Endothelial cell of umbilical vein (primary cell): ENCODE data around the gene LUZP2. TPM values are rescaled to one million over a fixed set of nuclear protein-coding genes. Genes with fewer than 3 reads are reported as not detected.

Experiments
- BruUV-seq: library from RNA; stranded (reverse); fragments of 400-500 nt; replicated peaks from 2 replicates; lab custom pipeline; 2021; lab: Mats Ljungman, UMichigan
- CTCF ChIA-PET: fragments of 300-600, 350-600 bp; sonication (Branson Sonifier 250); formaldehyde crosslinking; loops from one replicate; lab custom pipeline; 2021; ENCODE audit warnings: antibody characterized with exemption, inconsistent platforms; lab: Charles Lee
- POLR2A ChIA-PET: fragments of 300-600, 350-600 bp; sonication (Branson Sonifier 250); formaldehyde crosslinking; loops from one replicate; lab custom pipeline; 2021; ENCODE audit warnings: antibody characterized with exemption, inconsistent platforms; lab: Charles Lee
- DNase-seq: peaks from one replicate; pipeline ENCODE4 v3.0.0-alpha.2; 2011; ENCODE audit warnings: low read depth, low spot score
- FAIRE-seq: peaks from 2 replicates; lab custom pipeline; 2011; peaks lifted over from hg19 to GRCh38; lab: Jason Lieb, UNC
- H2AFZ ChIP-seq: 2 replicates; pipeline ENCODE4 v1.6.0; 2012; ENCODE audit warnings: low read depth, low read length, control low read depth, inconsistent platforms
- H3K27ac ChIP-seq: 2 replicates; pipeline ENCODE4 v1.5.1; 2011; ENCODE audit warnings: low read depth, mild to moderate bottlenecking, control low read depth, low read length, moderate library complexity; ENCODE audit not compliant: insufficient read depth
- H3K27me3 ChIP-seq, 2 experiments: 2 replicates each; pipeline versions ENCODE4 v1.6.0 to v1.6.1; 2011; ENCODE audit warnings: low read length in 2 of 2, mixed read lengths in 1 of 2; ENCODE audit not compliant: control insufficient read depth in 2 of 2, insufficient read depth in 2 of 2
- H3K36me3 ChIP-seq, 2 experiments: 2 replicates in 1 of 2; 3 replicates in 1 of 2; pipeline ENCODE4 v1.5.1; 2011; ENCODE audit warnings: low read length in 2 of 2, mild to moderate bottlenecking in 1 of 2, moderate library complexity in 1 of 2; ENCODE audit not compliant: control insufficient read depth in 2 of 2, insufficient read depth in 2 of 2; ENCODE audit errors: extremely low read depth in 1 of 2
- H3K4me1 ChIP-seq: 3 replicates; pipeline ENCODE4 v1.5.1; 2011; ENCODE audit warnings: mild to moderate bottlenecking, low read length; ENCODE audit not compliant: control insufficient read depth, insufficient read depth; ENCODE audit errors: extremely low read depth
- H3K4me2 ChIP-seq: 2 replicates; pipeline ENCODE4 v1.6.1; 2011; ENCODE audit warnings: low read length, control low read depth, mixed read lengths; ENCODE audit not compliant: insufficient read depth
- H3K4me3 ChIP-seq, 3 experiments: fragments of 200-600 bp in 1 of 3; sonication (generic), shearing (Covaris generic) in 1 of 3; replicated peaks in 1 of 3; 2 replicates each; pipeline ENCODE4 v1.5.1; 2011 to 2016; ENCODE audit warnings: control low read depth in 3 of 3, low read length in 3 of 3, mild to moderate bottlenecking in 2 of 3, inconsistent platforms in 1 of 3, low read depth in 1 of 3, moderate library complexity in 1 of 3; ENCODE audit not compliant: insufficient read depth in 1 of 3
- H3K79me2 ChIP-seq: 2 replicates; pipeline ENCODE4 v1.6.0; 2012; ENCODE audit warnings: low read length, inconsistent platforms; ENCODE audit not compliant: control insufficient read depth, insufficient read depth
- H3K9ac ChIP-seq: replicated peaks from 2 replicates; pipeline ENCODE3; 2011; ENCODE audit warnings: low read length, control low read depth; ENCODE audit not compliant: insufficient read depth; ENCODE audit errors: extremely low read depth
- H3K9me1 ChIP-seq: replicated peaks from 3 replicates; pipeline ENCODE4 v1.6.0; 2011; ENCODE audit warnings: mild to moderate bottlenecking, low read length; ENCODE audit not compliant: control insufficient read depth, insufficient read depth; ENCODE audit errors: extremely low read depth
- H3K9me3 ChIP-seq: replicated peaks from 2 replicates; pipeline ENCODE4 v1.5.1; 2012; ENCODE audit warnings: low read length, inconsistent platforms; ENCODE audit not compliant: control insufficient read depth, insufficient read depth
- H4K20me1 ChIP-seq: replicated peaks from 2 replicates; pipeline ENCODE3; 2011; ENCODE audit warnings: mild to moderate bottlenecking, low read length; ENCODE audit not compliant: control insufficient read depth, insufficient read depth; ENCODE audit errors: extremely low read depth
- EZH2 ChIP-seq: IDR thresholded peaks from 2 replicates; pipeline ENCODE4 v1.6.1; 2012; ENCODE audit warnings: borderline replicate concordance, low read depth, mild to moderate bottlenecking, moderate library complexity, low read length, inconsistent platforms; ENCODE audit not compliant: severe bottlenecking
- JUN ChIP-seq: IDR thresholded peaks from 2 replicates; pipeline ENCODE4 v1.6.1; 2011; ENCODE audit warnings: borderline replicate concordance, low read depth; ENCODE audit not compliant: insufficient read length, insufficient read depth
- MYC ChIP-seq: IDR thresholded peaks from one replicate; pipeline ENCODE4 v1.6.1; 2011; ENCODE audit warnings: mild to moderate bottlenecking, low read depth, low read length
- POLR2A ChIP-seq: IDR thresholded peaks from 2 replicates; pipeline ENCODE4 v1.6.1; 2012; ENCODE audit warnings: low read depth, mild to moderate bottlenecking, control low read depth, low read length
- POLR2AphosphoS5 ChIP-seq: IDR thresholded peaks from 2 replicates; pipeline ENCODE4 v1.6.1; 2012; ENCODE audit warnings: low read depth, mild to moderate bottlenecking, control low read depth, low read length, moderate library complexity; ENCODE audit not compliant: insufficient read depth
- dilution Hi-C: fragments of 300-500 bp; cut with MboI; formaldehyde crosslinking; loops from one replicate; pipeline ENCODE4 v1.15.0; 2019; ENCODE audit warnings: low sequenced_read_pairs; ENCODE audit not compliant: extremely low pct_ligation_motif_present
- intact Hi-C: fragments of 100-400 bp; cut with micrococcal nuclease; formaldehyde crosslinking; loops from one replicate; pipeline ENCODE4 v1.10.0; 2022
- polyA plus RNA-seq, 4 experiments: library from polyadenylated mRNA; depleted of rRNA in 3 of 4; stranded (reverse) in 3 of 4; unstranded in 1 of 4; fragments of >200 nt; gene quantifications; 2 replicates each; pipeline versions ENCODE4 v1.2.1 to v1.2.3, GENCODE V29; 2011 to 2012; ENCODE audit warnings: missing spikeins in 1 of 4
- total RNA-seq: library from RNA; stranded (reverse); gene quantifications from 2 replicates; pipeline ENCODE4 v1.2.3, GENCODE V29; 2021
- TF ChIP-seq, protein P1 (sequence below): IDR thresholded peaks from 2 replicates; pipeline ENCODE4 v1.6.1; 2011; ENCODE audit not compliant: insufficient read depth, insufficient read length
- TF ChIP-seq, protein P2 (sequence below), 2 donors: IDR thresholded peaks; 1 replicate in 1 of 2; 2 replicates in 1 of 2; pipeline ENCODE4 v1.5.1; 2011; ENCODE audit warnings: low read length in 2 of 2, mild to moderate bottlenecking in 2 of 2, moderate library complexity in 2 of 2, control low read depth in 1 of 2, inconsistent platforms in 1 of 2, low read depth in 1 of 2; ENCODE audit not compliant: insufficient read depth in 1 of 2; ENCODE audit errors: extremely low read depth in 1 of 2

The LUZP2 gene
- total and polyA plus RNA-seq, 2 donors (not counting 3 experiments of a cell fraction or from before 2014, with no cell fraction given) = 0.07 TPM; not detected in 1

DNA sequence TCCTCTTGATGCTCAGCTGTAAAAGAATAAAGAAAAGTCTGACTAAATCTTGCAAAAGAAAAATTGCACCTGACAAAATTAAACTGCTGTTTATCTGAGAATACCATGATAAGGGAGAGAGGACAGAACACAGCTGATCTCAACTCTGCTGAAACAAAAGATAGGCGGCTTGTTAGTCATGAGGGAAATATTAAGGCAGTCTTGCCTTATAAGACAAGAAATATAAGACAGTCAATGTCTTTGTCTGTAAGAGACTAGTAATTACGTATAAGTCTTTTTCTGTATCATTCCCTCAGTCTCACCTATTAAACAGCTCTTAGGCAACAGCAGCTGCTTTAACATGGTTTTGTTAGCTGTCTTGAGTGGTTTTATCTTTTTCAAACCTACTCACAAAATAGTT, 296.6 kb downstream of the LUZP2 start:
- no peaks in the 10 kb centered on the region for H3K4me1 ChIP-seq
- no peaks in the 10 kb centered on the region for H3K9me1 ChIP-seq
- H3K79me2 ChIP-seq = no peaks in the 10 kb centered on the region
- H3K9ac ChIP-seq = no peak overlapping the region
- BruUV-seq = no TSS peak
- no peak overlapping the region for H3K4me3 ChIP-seq
- FAIRE-seq = no peak
- no peak overlapping the region for H3K27ac ChIP-seq
- H2AFZ ChIP-seq = no peak overlapping the region
- TF ChIP-seq EZH2 (no peak), POLR2A (no peak), JUN (no peak), POLR2AphosphoS5 (no peak), MYC (no peak)
- TF ChIP-seq, protein P1, sequence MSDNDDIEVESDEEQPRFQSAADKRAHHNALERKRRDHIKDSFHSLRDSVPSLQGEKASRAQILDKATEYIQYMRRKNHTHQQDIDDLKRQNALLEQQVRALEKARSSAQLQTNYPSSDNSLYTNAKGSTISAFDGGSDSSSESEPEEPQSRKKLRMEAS = no peak
- TF ChIP-seq, protein P2, sequence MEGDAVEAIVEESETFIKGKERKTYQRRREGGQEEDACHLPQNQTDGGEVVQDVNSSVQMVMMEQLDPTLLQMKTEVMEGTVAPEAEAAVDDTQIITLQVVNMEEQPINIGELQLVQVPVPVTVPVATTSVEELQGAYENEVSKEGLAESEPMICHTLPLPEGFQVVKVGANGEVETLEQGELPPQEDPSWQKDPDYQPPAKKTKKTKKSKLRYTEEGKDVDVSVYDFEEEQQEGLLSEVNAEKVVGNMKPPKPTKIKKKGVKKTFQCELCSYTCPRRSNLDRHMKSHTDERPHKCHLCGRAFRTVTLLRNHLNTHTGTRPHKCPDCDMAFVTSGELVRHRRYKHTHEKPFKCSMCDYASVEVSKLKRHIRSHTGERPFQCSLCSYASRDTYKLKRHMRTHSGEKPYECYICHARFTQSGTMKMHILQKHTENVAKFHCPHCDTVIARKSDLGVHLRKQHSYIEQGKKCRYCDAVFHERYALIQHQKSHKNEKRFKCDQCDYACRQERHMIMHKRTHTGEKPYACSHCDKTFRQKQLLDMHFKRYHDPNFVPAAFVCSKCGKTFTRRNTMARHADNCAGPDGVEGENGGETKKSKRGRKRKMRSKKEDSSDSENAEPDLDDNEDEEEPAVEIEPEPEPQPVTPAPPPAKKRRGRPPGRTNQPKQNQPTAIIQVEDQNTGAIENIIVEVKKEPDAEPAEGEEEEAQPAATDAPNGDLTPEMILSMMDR (IDR thresholded peaks at IDR 0.05; ENCODE audit: extremely low read depth in 1 of 2, insufficient read depth in 1 of 2, low read depth in 1 of 2, low read length in 2 of 2) = no peak
- POLR2A ChIA-PET = no interaction called here
- no peaks in the 10 kb centered on the region for H3K36me3 ChIP-seq
- no peaks in the 10 kb centered on the region for H3K9me3 ChIP-seq
- DNase-seq = no peak
- no peaks in the 10 kb centered on the region for H3K27me3 ChIP-seq
- no peaks in the 10 kb centered on the region for H4K20me1 ChIP-seq
- CTCF ChIA-PET = interaction anchor here (1.2 to 1.3 kb wide), 2 partner anchors 13 to 15 kb away, joined by 3 read pairs; no protein-coding TSS in a partner anchor
- no peak overlapping the region for H3K4me2 ChIP-seq
- dilution Hi-C loops = no loop called here
- intact Hi-C loops = no loop called here
